ENCODE results near the gene CEP85.

Gene CEP85

GRCh38 chr1:26293911-26294463, 60.0 kb downstream of the CEP85 start:
- Histone ChIP-seq H4K20me1 (ENCODE audit: insufficient read depth) (no peaks in the 10 kb centered on the region), H2AFZ (ENCODE audit: low read depth) (no peak overlapping the region), H3K4me3 (IDR thresholded peaks at IDR 0.05; ENCODE audit: insufficient read depth, low read depth, low read length) (no peak overlapping the region), H3K9ac (no peak overlapping the region), H3K27ac (no peak overlapping the region), H3K79me2 (ENCODE audit: insufficient read depth, low read depth) (no peaks in the 10 kb centered on the region), H3K4me2 (no peak overlapping the region), H3K36me3 (ENCODE audit: insufficient read depth) (no peaks in the 10 kb centered on the region), H3K4me1 (ENCODE audit: low read depth, poor library complexity, severe bottlenecking) (no peaks in the 10 kb centered on the region), H3K27me3 (ENCODE audit: insufficient read depth, low read depth) (no peaks in the 10 kb centered on the region)
- TF ChIP-seq, protein P1, sequence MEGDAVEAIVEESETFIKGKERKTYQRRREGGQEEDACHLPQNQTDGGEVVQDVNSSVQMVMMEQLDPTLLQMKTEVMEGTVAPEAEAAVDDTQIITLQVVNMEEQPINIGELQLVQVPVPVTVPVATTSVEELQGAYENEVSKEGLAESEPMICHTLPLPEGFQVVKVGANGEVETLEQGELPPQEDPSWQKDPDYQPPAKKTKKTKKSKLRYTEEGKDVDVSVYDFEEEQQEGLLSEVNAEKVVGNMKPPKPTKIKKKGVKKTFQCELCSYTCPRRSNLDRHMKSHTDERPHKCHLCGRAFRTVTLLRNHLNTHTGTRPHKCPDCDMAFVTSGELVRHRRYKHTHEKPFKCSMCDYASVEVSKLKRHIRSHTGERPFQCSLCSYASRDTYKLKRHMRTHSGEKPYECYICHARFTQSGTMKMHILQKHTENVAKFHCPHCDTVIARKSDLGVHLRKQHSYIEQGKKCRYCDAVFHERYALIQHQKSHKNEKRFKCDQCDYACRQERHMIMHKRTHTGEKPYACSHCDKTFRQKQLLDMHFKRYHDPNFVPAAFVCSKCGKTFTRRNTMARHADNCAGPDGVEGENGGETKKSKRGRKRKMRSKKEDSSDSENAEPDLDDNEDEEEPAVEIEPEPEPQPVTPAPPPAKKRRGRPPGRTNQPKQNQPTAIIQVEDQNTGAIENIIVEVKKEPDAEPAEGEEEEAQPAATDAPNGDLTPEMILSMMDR (conservative IDR thresholded peaks at IDR 0.05; ENCODE audit: low read depth, low read length), result no peak

GRCh38 chr1:26295194-26296138, 61.5 kb downstream of the CEP85 start:
- no peaks in the 10 kb centered on the region for H3K79me2 ChIP-seq (ENCODE audit: insufficient read depth, low read depth)
- H3K4me1 ChIP-seq (ENCODE audit: low read depth, poor library complexity, severe bottlenecking), result no peaks in the 10 kb centered on the region
- H3K27me3 ChIP-seq (ENCODE audit: insufficient read depth, low read depth), result no peaks in the 10 kb centered on the region
- H3K4me3 ChIP-seq (IDR thresholded peaks at IDR 0.05; ENCODE audit: insufficient read depth, low read depth, low read length), result no peak overlapping the region
- TF ChIP-seq, protein P1 (conservative IDR thresholded peaks at IDR 0.05; ENCODE audit: low read depth, low read length), result no peak
- no peak overlapping the region for H3K27ac ChIP-seq
- no peaks in the 10 kb centered on the region for H4K20me1 ChIP-seq (ENCODE audit: insufficient read depth)
- no peak overlapping the region for H2AFZ ChIP-seq (ENCODE audit: low read depth)
- no peaks in the 10 kb centered on the region for H3K36me3 ChIP-seq (ENCODE audit: insufficient read depth)
- no peak overlapping the region for H3K4me2 ChIP-seq
- H3K9ac ChIP-seq, result no peak overlapping the region

DNA sequence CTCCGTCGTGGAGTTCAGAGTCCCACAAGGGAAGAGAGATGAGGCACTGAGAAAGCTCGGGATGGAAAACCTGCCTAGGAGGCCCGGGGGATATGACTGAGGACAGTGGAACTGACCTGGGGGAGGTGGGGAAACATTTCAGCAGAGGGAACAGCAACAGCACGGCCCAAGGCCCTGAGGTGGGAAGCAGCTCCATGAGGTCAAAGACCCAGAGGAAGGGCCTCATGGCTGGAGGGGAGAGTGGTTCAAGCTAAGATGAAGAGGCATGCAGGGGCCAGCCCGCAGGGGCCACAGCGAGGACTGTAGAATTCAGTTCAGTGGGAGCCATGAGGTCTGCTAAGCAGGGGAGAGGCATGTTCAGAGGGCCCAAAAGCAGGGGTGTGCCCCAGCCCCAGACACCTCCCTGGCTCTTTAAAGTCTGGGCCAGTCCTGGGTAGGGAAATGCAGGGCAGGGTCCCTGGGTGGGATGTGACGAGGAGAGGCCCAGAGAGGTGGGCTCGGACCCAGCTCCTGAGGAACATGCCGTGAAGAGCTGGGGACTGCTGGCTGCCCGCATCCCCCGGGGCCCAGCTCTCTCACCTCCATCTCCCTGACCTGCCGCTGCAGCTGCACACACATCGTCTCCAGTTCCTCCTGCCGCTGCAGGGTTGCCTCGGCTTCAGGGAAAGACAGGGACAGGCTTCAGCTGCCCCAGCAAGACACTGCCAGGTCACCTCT, 62.5 kb downstream of the CEP85 start:
- Histone ChIP-seq H3K4me2 (no peak overlapping the region), H3K79me2 (ENCODE audit: insufficient read depth, low read depth) (no peaks in the 10 kb centered on the region), H3K4me1 (ENCODE audit: low read depth, poor library complexity, severe bottlenecking) (no peaks in the 10 kb centered on the region), H3K36me3 (ENCODE audit: insufficient read depth) (no peaks in the 10 kb centered on the region), H3K27ac (no peak overlapping the region), H4K20me1 (ENCODE audit: insufficient read depth) (no peaks in the 10 kb centered on the region), H3K9ac (no peak overlapping the region), H3K4me3 (IDR thresholded peaks at IDR 0.05; ENCODE audit: insufficient read depth, low read depth, low read length) (no peak overlapping the region), H3K27me3 (ENCODE audit: insufficient read depth, low read depth) (no peaks in the 10 kb centered on the region), H2AFZ (ENCODE audit: low read depth) (no peak overlapping the region)
- TF ChIP-seq, protein P1 (conservative IDR thresholded peaks at IDR 0.05; ENCODE audit: low read depth, low read length), result no peak

DNA sequence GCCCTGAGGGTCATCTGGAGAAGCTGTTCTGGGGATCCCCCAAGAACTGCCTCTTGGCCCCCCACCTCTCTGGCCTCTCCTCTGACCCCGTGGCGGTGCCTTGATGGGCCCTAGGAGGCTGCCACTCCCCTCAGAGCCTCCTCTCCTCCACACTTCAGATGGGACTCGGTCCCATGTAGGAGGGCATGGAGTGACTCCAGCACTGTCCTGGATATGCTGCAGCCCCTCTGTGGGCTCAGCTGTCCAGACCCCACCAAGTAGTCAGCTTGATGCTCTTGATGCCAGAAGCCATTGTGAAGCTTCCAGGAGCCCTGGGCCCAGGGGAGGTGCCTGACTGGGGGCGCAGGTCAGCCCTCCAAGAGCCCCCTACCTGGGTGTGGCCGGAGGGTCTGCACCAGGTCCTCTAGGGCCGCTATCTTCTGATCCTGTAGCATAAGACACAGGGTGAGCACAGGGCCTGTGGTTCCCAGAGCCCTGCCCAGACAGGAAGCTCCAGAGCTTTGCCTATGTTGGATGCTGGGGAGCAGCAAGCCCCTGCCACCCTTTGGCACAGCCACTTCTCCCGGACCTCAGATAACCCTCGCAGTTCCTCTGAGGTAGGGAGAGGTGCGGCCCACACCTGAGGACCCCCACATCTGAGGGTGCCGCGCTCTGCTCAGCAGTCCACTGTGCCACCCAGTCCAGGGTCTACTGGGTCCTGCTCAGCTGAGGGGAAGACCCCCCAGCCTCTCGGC, 63.2 kb downstream of the CEP85 start:
- no peaks in the 10 kb centered on the region for H3K27me3 ChIP-seq (ENCODE audit: insufficient read depth, low read depth)
- no peaks in the 10 kb centered on the region for H3K36me3 ChIP-seq (ENCODE audit: insufficient read depth)
- no peaks in the 10 kb centered on the region for H4K20me1 ChIP-seq (ENCODE audit: insufficient read depth)
- H3K4me3 ChIP-seq (IDR thresholded peaks at IDR 0.05; ENCODE audit: insufficient read depth, low read depth, low read length), result no peak overlapping the region
- TF ChIP-seq, protein P1 (conservative IDR thresholded peaks at IDR 0.05; ENCODE audit: low read depth, low read length), result no peak
- H2AFZ ChIP-seq (ENCODE audit: low read depth), result no peak overlapping the region
- H3K4me1 ChIP-seq (ENCODE audit: low read depth, poor library complexity, severe bottlenecking), result no peaks in the 10 kb centered on the region
- H3K79me2 ChIP-seq (ENCODE audit: insufficient read depth, low read depth), result no peaks in the 10 kb centered on the region
- no peak overlapping the region for H3K9ac ChIP-seq
- H3K4me2 ChIP-seq, result no peak overlapping the region
- H3K27ac ChIP-seq, result no peak overlapping the region

Measured in KMS-11 (cell line).